ENCODE data around the gene PUS1. TPM values are rescaled to one million over a fixed set of nuclear protein-coding genes. Genes with fewer than 3 reads are reported as not detected.
"Not testable (repeated sequence)": the region's sequence is repeated elsewhere in the genome, so short reads cannot be mapped to it uniquely, and the experiment has no call there.

Gene PUS1
- total and polyA plus RNA-seq, 2 of the 4 experiments (the other 2 are of a cell fraction): 14.0 to 36.7 TPM

GRCh38 chr12:131948166-131948712 lies 19.2 kb downstream of the PUS1 start:
- Histone ChIP-seq H3K36me3 (ENCODE audit: control insufficient read depth, insufficient read depth, low read length) (peaks cover 10% of the 10 kb centered on the region), H3K9ac (ENCODE audit: low read depth, low read length) (no peak overlapping the region), H2BK120ac (ENCODE audit: low read depth, low read length) (no peak overlapping the region), H3K18ac (ENCODE audit: low read depth, low read length) (no peak overlapping the region), H3K4me2 (ENCODE audit: low read depth, low read length) (no peak overlapping the region), H2AFZ (replicated peaks; ENCODE audit: low read length, poor library complexity) (no peak overlapping the region), H3K56ac (ENCODE audit: extremely low read depth, insufficient read depth, low read length) (no peak overlapping the region), H3K23ac (ENCODE audit: low read depth, low read length) (no peak overlapping the region), H3K4ac (ENCODE audit: low read depth, low read length) (no peak overlapping the region), H3K79me1 (ENCODE audit: low read depth in 1 of 2, low read length in 2 of 2) (peaks cover 15 to 19% of the 10 kb centered on the region in 2 experiments; a peak in 3 of 4 replicates), H2AK5ac (ENCODE audit: low read depth, low read length) (no peak overlapping the region), H3K4me3 (ENCODE audit: insufficient read depth, low read depth, low read length) (no peak overlapping the region), H3K27ac (ENCODE audit: insufficient read depth, low read length) (no peak overlapping the region), H4K20me1 (ENCODE audit: insufficient read depth, low read length) (peaks cover 22% of the 10 kb centered on the region), H2AK9ac (replicated peaks; ENCODE audit: low read depth, low read length, poor library complexity) (no peak overlapping the region), H3K4me1 (ENCODE audit: control insufficient read depth, insufficient read depth, low read length) (peaks cover 2% of the 10 kb centered on the region), H3K27me3 (ENCODE audit: control insufficient read depth, insufficient read depth, low read length) (no peaks in the 10 kb centered on the region), H4K8ac (ENCODE audit: low read depth in 2 of 2, low read length in 2 of 2) (no peak overlapping the region), H3K14ac (replicated peaks; ENCODE audit: low read depth, low read length) (no peak overlapping the region), H2BK15ac (ENCODE audit: low read depth, low read length) (no peak overlapping the region), H2BK20ac (ENCODE audit: low read depth, low read length) (no peak overlapping the region), H4K91ac (ENCODE audit: insufficient read depth, low read depth, low read length) (no peak overlapping the region), H4K5ac (ENCODE audit: low read depth, low read length) (no peak overlapping the region), H2BK5ac (ENCODE audit: low read depth, low read length, poor library complexity, severe bottlenecking) (no peak overlapping the region), H3K9me3 (ENCODE audit: control insufficient read depth, insufficient read depth, low read length) (no peaks in the 10 kb centered on the region), H3K9me1 (ENCODE audit: insufficient read depth, low read length) (peaks cover 4% of the 10 kb centered on the region; the same call in 1 of the 2 replicates)
- intact Hi-C loops (cut with micrococcal nuclease): no loop called here
- no peak for TF ChIP-seq ELK1 (IDR thresholded peaks at IDR 0.05; ENCODE audit: borderline replicate concordance, low read depth, low read length)
- TF ChIP-seq MAFK (IDR thresholded peaks at IDR 0.05; ENCODE audit: low read depth, low read length): no peak
- TF ChIP-seq CHD1 (IDR thresholded peaks at IDR 0.05; ENCODE audit: low read depth, low read length): no peak
- dilution Hi-C loops (cut with HindIII; ENCODE audit: low sequenced_read_pairs, unreplicated experiment): no loop called here
- ChIA-PET POLR2A (ENCODE audit: unreplicated experiment) (no interaction called here), CTCF (no interaction called here)
- no CpG with 5 or more reads among the region's 1 CpG for WGBS, 2 experiments (ENCODE audit: extremely low coverage in 2 of 2, insufficient read length in 1 of 2)
- BruUV-seq (replicated peaks): no TSS peak
- DNase-seq (no peak), ATAC-seq (ENCODE audit: low read depth) (no peak)
- in situ Hi-C loops (cut with MboI; ENCODE audit: low sequenced_read_pairs): no loop called here

- H2BK120ac ChIP-seq (ENCODE audit: low read depth, low read length); POLR2A ChIA-PET (ENCODE audit: unreplicated experiment); H2BK20ac ChIP-seq (ENCODE audit: low read depth, low read length); intact Hi-C loops (cut with micrococcal nuclease); H3K18ac ChIP-seq (ENCODE audit: low read depth, low read length); in situ Hi-C loops (cut with MboI; ENCODE audit: low sequenced_read_pairs); H3K27me3 ChIP-seq (ENCODE audit: control insufficient read depth, insufficient read depth, low read length); H3K4me1 ChIP-seq (ENCODE audit: control insufficient read depth, insufficient read depth, low read length); H3K56ac ChIP-seq (ENCODE audit: extremely low read depth, insufficient read depth, low read length); H4K5ac ChIP-seq (ENCODE audit: low read depth, low read length); H2AK5ac ChIP-seq (ENCODE audit: low read depth, low read length); dilution Hi-C loops (cut with HindIII; ENCODE audit: low sequenced_read_pairs, unreplicated experiment); H2BK5ac ChIP-seq (ENCODE audit: low read depth, low read length, poor library complexity, severe bottlenecking); H3K23ac ChIP-seq (ENCODE audit: low read depth, low read length); ATAC-seq (ENCODE audit: low read depth); H3K9me1 ChIP-seq (ENCODE audit: insufficient read depth, low read length); H3K9me3 ChIP-seq (ENCODE audit: control insufficient read depth, insufficient read depth, low read length); H3K36me3 ChIP-seq (ENCODE audit: control insufficient read depth, insufficient read depth, low read length); DNase-seq; BruUV-seq (replicated peaks): not testable (repeated sequence)
- peak overlapping the region; percentile 87 to 100; a peak in 3 of 4 replicates for H4K8ac ChIP-seq (ENCODE audit: low read depth in 2 of 2, low read length in 2 of 2)
- CTCF ChIA-PET: interaction anchor here (0.7 kb wide), 1 partner anchor 49 kb away, joined by 3 read pairs; no protein-coding TSS in a partner anchor
- peak overlapping the region; percentile 52 for H3K4me3 ChIP-seq (ENCODE audit: insufficient read depth, low read depth, low read length)
- H3K27ac ChIP-seq (ENCODE audit: insufficient read depth, low read length): peak overlapping the region; percentile 70; the same call in 1 of the 2 replicates
- H3K4me2 ChIP-seq (ENCODE audit: low read depth, low read length): peak overlapping the region; percentile 87
- 0 out of 2 replicates have a peak overlapping the region, but pooled peaks have one; percentile 87 for H4K91ac ChIP-seq (ENCODE audit: insufficient read depth, low read depth, low read length)
- 79% methylated on average over 9 of the region's 23 CpGs; no CpG with 5 or more reads in 1 of the 2 experiments for WGBS, 2 experiments (ENCODE audit: extremely low coverage in 2 of 2, insufficient read length in 1 of 2)
- H2AFZ ChIP-seq (replicated peaks; ENCODE audit: low read length, poor library complexity): peak overlapping the region; percentile 100
- peak overlapping the region; percentile 94 for H3K4ac ChIP-seq (ENCODE audit: low read depth, low read length)
- H2BK15ac ChIP-seq (ENCODE audit: low read depth, low read length): 0 out of 3 replicates have a peak overlapping the region, but pooled peaks have one; percentile 87
- peak overlapping the region; percentile 61 for H2AK9ac ChIP-seq (replicated peaks; ENCODE audit: low read depth, low read length, poor library complexity)
- H3K9ac ChIP-seq (ENCODE audit: low read depth, low read length): peak overlapping the region; percentile 82; the same call in 1 of the 2 replicates
- H4K20me1 ChIP-seq (ENCODE audit: insufficient read depth, low read length): peaks cover 25% of the 10 kb centered on the region
- peak overlapping the region; percentile 95; the same call in 1 of the 2 replicates for H3K14ac ChIP-seq (replicated peaks; ENCODE audit: low read depth, low read length)
- H3K79me1 ChIP-seq (ENCODE audit: low read depth in 1 of 2, low read length in 2 of 2): peaks cover 17 to 22% of the 10 kb centered on the region in 2 experiments; a peak in 3 of 4 replicates
These were observed 19.8 kb downstream of the PUS1 start for GRCh38 chr12:131948713-131949430.

Measured in IMR-90 (cell line).